GM18867 (cell line): Measurements from ENCODE around the gene BTG2.

Experiments used
- ATAC-seq: cut with Tn5 transposase; IDR thresholded peaks from one replicate; pipeline ENCODE4 v1.9.1; 2021; ENCODE audit warnings: mild to moderate bottlenecking, moderate library complexity; ENCODE audit not compliant: unreplicated experiment

The BTG2 gene

GRCh38 chr1:203338335-203339036 is 33.2 kb downstream of the BTG2 start:
- no peak for ATAC-seq

- no peak for ATAC-seq
These were observed 34.9 kb downstream of the BTG2 start for GRCh38 chr1:203340112-203340790.

GRCh38 chr1:203342192-203342940 is 37.0 kb downstream of the BTG2 start:
- ATAC-seq: peak; percentile 61

GRCh38 chr1:203343956-203344754 is 38.8 kb downstream of the BTG2 start:
- no peak for ATAC-seq

GRCh38 chr1:203346060-203346768 is 40.9 kb downstream of the BTG2 start:
- ATAC-seq: no peak

GRCh38 chr1:203346769-203347102 is 41.4 kb downstream of the BTG2 start:
- ATAC-seq: no peak

- ATAC-seq: no peak
These were observed 43.8 kb downstream of the BTG2 start for GRCh38 chr1:203349166-203349565.

- no peak for ATAC-seq
These were observed 44.6 kb downstream of the BTG2 start for GRCh38 chr1:203349773-203350524.

GRCh38 chr1:203351037-203351625 is 45.8 kb downstream of the BTG2 start, which contains the start of gene FMOD:
Gene FMOD, minus strand, starts transcription at chr1:203351122. Its CDS starts 2,852 bp downstream, at chr1:203348270.
- no peak for ATAC-seq

- ATAC-seq: no peak
These were observed 48.2 kb downstream of the BTG2 start for GRCh38 chr1:203353486-203353885.

- ATAC-seq: no peak
These were observed 48.9 kb downstream of the BTG2 start for GRCh38 chr1:203354246-203354645.

GRCh38 chr1:203359010-203359571 is 53.8 kb downstream of the BTG2 start:
- no peak for ATAC-seq
